AG04450 (cell line): ENCODE results near the gene ACE. TPM values are rescaled to one million over a fixed set of nuclear protein-coding genes. Genes with fewer than 3 reads are reported as not detected.

Source experiments
- CTCF ChIA-PET: fragments of 300-600, 350-600 bp; formaldehyde crosslinking; extraction: SDS; loops from one replicate; lab custom pipeline; 2022; ENCODE audit warnings: antibody characterized with exemption, inconsistent platforms; lab: Charles Lee
- POLR2A ChIA-PET: fragments of 350-600 bp; formaldehyde crosslinking; extraction: SDS; loops from one replicate; lab custom pipeline; 2021; ENCODE audit warnings: antibody characterized with exemption, inconsistent platforms; lab: Yijun Ruan, JAX
- DNase-seq: peaks from one replicate; pipeline ENCODE4 v3.0.0-alpha.2; 2011; ENCODE audit warnings: low read depth, low spot score
- H3K27ac ChIP-seq: one replicate; pipeline ENCODE4 v1.5.1; 2012; ENCODE audit warnings: low read depth, low read length, control low read depth
- H3K27me3 ChIP-seq: one replicate; pipeline ENCODE4 v1.6.0; 2012; ENCODE audit warnings: low read length; ENCODE audit not compliant: control insufficient read depth, insufficient read depth
- H3K4me3 ChIP-seq: 2 replicates; pipeline ENCODE4 v1.5.1; 2011; ENCODE audit warnings: mild to moderate bottlenecking, low read depth, low read length, control low read depth
- H3K9me3 ChIP-seq: 2 replicates; pipeline ENCODE4 v1.5.1; 2012; ENCODE audit warnings: low read length; ENCODE audit not compliant: control insufficient read depth, insufficient read depth
- polyA plus RNA-seq: library from polyadenylated mRNA; depleted of rRNA; stranded (reverse); fragments of >200 nt; gene quantifications from 2 replicates; pipeline ENCODE4 v1.2.3, GENCODE V29; 2011
- TF ChIP-seq, protein P1 (sequence below): IDR thresholded peaks from 2 replicates; pipeline ENCODE4 v1.5.1; 2011; ENCODE audit warnings: low read depth, low read length, control low read depth, inconsistent platforms

ACE gene
- polyA plus RNA-seq, 1 experiment = 0.99 TPM

DNA sequence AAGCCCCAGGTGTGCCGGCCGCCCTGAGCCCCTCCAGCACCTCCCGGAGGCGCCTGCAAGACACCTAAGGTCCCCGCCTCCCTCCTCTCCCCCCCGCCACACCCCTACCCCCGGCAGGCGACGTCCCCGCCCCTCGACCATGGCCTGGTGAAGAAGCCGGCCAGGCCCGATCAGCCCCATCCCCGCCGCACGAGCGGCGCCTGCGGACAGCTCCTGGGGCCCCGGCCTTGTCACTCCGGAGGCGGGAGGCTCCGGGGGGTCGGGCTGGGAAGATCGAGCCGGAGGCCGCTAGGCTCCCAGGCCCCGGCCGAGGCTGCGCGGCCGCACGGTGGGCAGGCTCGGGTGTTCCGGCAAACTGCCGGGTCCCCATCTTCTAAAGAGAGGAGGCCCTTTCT is 405 bp upstream of the ACE start:
- H3K27ac ChIP-seq = no peak overlapping the region
- H3K9me3 ChIP-seq = no peaks in the 10 kb centered on the region; the same call in 1 of the 2 replicates
- DNase-seq = no peak
- peak overlapping the region; percentile 56; the same call in 1 of the 2 replicates for H3K4me3 ChIP-seq
- TF ChIP-seq, protein P1, sequence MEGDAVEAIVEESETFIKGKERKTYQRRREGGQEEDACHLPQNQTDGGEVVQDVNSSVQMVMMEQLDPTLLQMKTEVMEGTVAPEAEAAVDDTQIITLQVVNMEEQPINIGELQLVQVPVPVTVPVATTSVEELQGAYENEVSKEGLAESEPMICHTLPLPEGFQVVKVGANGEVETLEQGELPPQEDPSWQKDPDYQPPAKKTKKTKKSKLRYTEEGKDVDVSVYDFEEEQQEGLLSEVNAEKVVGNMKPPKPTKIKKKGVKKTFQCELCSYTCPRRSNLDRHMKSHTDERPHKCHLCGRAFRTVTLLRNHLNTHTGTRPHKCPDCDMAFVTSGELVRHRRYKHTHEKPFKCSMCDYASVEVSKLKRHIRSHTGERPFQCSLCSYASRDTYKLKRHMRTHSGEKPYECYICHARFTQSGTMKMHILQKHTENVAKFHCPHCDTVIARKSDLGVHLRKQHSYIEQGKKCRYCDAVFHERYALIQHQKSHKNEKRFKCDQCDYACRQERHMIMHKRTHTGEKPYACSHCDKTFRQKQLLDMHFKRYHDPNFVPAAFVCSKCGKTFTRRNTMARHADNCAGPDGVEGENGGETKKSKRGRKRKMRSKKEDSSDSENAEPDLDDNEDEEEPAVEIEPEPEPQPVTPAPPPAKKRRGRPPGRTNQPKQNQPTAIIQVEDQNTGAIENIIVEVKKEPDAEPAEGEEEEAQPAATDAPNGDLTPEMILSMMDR = no peak
- ChIA-PET POLR2A (no interaction called here), CTCF (interaction anchor here (1.4 kb wide), 1 partner anchor 51 kb away, joined by 3 read pairs; no protein-coding TSS in a partner anchor)
- H3K27me3 ChIP-seq = peaks cover 10% of the 10 kb centered on the region

DNA sequence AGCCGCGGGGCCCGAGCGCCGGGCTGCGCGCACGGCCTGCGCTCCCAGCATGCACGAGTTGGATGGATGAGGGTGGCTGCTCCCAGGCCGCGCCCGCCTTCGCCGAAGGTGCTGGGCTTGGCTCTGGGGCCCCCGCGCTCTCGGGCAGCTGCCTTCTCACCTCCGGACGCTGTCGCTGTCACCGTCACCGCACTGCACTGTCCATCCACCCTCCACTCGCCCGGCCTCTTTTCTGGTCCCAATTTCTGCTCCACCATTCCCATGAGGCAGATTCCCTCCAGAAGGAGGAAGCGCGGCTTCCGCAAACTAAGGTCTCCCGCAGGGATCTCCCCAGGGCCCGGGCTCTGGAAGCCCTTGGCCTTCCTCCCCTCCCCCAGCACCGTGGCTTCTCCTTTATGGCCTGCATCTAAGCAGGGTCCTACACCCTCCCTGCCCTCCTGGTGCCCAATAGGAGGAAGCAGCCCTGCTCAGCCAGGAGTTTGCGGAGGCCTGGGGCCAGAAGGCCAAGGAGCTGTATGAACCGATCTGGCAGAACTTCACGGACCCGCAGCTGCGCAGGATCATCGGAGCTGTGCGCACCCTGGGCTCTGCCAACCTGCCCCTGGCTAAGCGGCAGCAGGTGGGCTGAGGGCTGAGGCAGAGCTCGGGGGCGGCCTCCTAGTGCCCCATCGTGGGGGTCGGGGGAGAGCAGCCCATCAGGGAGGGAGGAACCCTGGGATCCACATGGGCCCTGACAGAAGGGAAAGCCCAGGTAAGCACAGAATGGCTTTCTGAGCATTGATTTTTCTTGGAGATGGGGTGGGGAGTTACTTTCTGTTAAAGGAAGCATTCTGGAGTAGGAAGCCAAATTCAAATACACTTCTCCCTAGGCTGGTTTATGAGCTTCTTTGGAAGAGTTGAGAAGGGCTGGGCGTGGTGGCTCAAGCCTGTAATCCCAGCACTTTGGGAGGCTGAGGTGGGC is 899 bp downstream of the ACE start:
- CTCF ChIA-PET = interaction anchor here (0.6 to 4.1 kb wide), 14 partner anchors 8 to 442 kb away, joined by 3 to 48 read pairs (median 4); no protein-coding TSS in a partner anchor
- Histone ChIP-seq H3K27me3 (peaks cover 10% of the 10 kb centered on the region), H3K9me3 (no peaks in the 10 kb centered on the region; the same call in 1 of the 2 replicates), H3K4me3 (peak overlapping the region; percentile 40), H3K27ac (no peak overlapping the region)
- TF ChIP-seq, protein P1 = no peak
- DNase-seq = no peak
- POLR2A ChIA-PET = interaction anchor here (0.7 to 1.2 kb wide), 2 partner anchors 38 to 144 kb away, joined by 4 to 5 read pairs; no protein-coding TSS in a partner anchor

DNA sequence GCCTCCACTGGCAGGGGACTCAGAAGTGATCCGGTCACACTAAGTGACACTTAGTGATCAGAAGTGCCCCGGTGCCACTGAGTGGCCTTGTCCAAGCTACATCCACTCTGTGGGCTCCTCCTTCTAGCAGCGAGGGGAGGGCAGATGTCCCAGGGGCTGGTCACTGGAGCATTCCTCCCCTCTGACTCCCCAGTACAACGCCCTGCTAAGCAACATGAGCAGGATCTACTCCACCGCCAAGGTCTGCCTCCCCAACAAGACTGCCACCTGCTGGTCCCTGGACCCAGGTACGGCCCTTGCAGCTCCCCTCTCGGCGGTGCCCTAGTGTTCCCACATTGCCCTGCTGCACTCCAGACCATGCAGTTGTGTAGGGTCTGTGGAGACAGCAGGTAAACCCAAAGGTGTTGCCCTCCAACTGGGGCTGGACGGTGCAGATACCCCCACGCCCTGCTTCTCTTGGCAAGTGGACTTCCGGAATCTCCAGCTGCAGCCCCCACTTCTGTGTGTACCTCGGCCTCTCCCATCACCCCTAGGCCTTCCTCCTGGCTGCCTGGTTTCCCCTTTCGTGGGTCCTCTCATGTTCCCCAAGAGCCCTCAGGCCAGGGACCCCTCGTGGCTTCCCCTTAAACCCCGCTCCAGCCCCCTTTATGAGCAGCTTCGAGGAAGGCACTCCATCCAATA is 2.1 kb downstream of the ACE start:
- peak; percentile 74 for DNase-seq
- ChIA-PET POLR2A (interaction anchor here (0.6 to 1.2 kb wide), 3 partner anchors 39 to 143 kb away, joined by 3 to 5 read pairs (median 4); no protein-coding TSS in a partner anchor), CTCF (interaction anchor here (0.6 to 4.1 kb wide), 18 partner anchors 8 to 133 kb away, joined by 3 to 48 read pairs (median 4); partner anchors contain the start of gene CYB561)
- no peaks in the 10 kb centered on the region; the same call in 1 of the 2 replicates for H3K9me3 ChIP-seq
- H3K27me3 ChIP-seq = peaks cover 10% of the 10 kb centered on the region
- TF ChIP-seq, protein P1 = peak; percentile 88
- no peak overlapping the region for H3K4me3 ChIP-seq
- H3K27ac ChIP-seq = no peak overlapping the region

DNA sequence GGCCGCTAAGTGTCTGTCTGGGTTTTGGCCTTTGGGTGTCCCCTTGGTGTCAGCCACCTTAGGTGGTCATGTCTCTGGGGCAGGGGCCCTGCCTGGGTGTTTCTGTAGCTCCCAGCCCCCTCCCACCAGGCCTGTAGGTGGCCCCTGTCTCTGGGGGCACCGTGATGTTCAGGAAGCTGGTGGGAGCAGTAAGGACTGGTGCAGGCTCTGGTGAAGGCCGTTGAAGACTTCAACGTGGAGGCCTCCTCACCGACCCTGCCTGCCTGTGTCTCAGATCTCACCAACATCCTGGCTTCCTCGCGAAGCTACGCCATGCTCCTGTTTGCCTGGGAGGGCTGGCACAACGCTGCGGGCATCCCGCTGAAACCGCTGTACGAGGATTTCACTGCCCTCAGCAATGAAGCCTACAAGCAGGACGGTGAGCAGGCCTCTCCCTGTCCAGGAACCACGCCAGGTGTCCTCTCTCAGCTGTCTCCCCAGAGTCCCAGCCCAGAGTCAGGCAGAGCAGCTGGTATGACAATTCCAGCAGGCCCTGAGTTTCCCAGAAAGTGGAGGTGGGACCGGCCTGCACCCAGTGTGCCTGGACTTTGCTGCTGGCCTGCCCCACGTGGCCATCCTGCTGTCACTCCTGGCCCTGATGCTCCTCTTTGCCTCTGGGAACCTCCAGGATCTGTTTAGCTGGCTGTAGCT is 2.8 kb downstream of the ACE start:
- H3K9me3 ChIP-seq = no peaks in the 10 kb centered on the region; the same call in 1 of the 2 replicates
- CTCF ChIA-PET = interaction anchor here (1.0 to 4.1 kb wide), 10 partner anchors 8 to 132 kb away, joined by 3 to 48 read pairs (median 6); partner anchors contain the start of gene CYB561
- no peak for DNase-seq
- POLR2A ChIA-PET = interaction anchor here (0.6 to 1.2 kb wide), 2 partner anchors 40 to 142 kb away, joined by 3 to 4 read pairs; no protein-coding TSS in a partner anchor
- H3K27me3 ChIP-seq = peaks cover 10% of the 10 kb centered on the region
- no peak overlapping the region for H3K27ac ChIP-seq
- TF ChIP-seq, protein P1 = no peak
- H3K4me3 ChIP-seq = no peak overlapping the region
